ENCODE data around the gene ERN1.

GRCh38 chr17:64020056-64020766, 109.7 kb downstream of the ERN1 start, which contains the start of gene ICAM2:
- TF ChIP-seq CTCF (IDR thresholded peaks at IDR 0.05 in 8 of 11, conservative IDR thresholded peaks at IDR 0.05 in 3 of 11) (peak in 8 of 11 experiments; percentile 13 to 46 (median 38)), POLR2A (IDR thresholded peaks at IDR 0.05) (peak in 2 of 3 donors; percentile 51 to 73), POLR2AphosphoS5 (IDR thresholded peaks at IDR 0.05) (peak; percentile 67 to 95 (median 91))
